HG03025 (cell line): ENCODE data around the gene SEMA5A.

Experiments used
- ATAC-seq: cut with Tn5 transposase; IDR thresholded peaks from one replicate; pipeline ENCODE4 v1.9.1; 2021; ENCODE audit warnings: mild to moderate bottlenecking, moderate library complexity; ENCODE audit not compliant: unreplicated experiment, low FRiP score

Gene SEMA5A

GRCh38 chr5:9196403-9197227 lies 349.3 kb downstream of the SEMA5A start:
- no peak for ATAC-seq

GRCh38 chr5:9194509-9194908 lies 351.4 kb downstream of the SEMA5A start:
- ATAC-seq: no peak

GRCh38 chr5:9192266-9192665 lies 353.6 kb downstream of the SEMA5A start:
- no peak for ATAC-seq

- ATAC-seq: no peak
Measured at GRCh38 chr5:9189681-9190080, 356.2 kb downstream of the SEMA5A start.

GRCh38 chr5:9188956-9189355 lies 356.9 kb downstream of the SEMA5A start:
- ATAC-seq: no peak

- ATAC-seq: no peak
Measured at GRCh38 chr5:9188131-9188530, 357.7 kb downstream of the SEMA5A start.

- ATAC-seq: no peak
Measured at GRCh38 chr5:9187614-9188013, 358.3 kb downstream of the SEMA5A start.

GRCh38 chr5:9186069-9186468 lies 359.8 kb downstream of the SEMA5A start:
- no peak for ATAC-seq

- ATAC-seq: no peak
Measured at GRCh38 chr5:9183992-9184391, 361.9 kb downstream of the SEMA5A start.

GRCh38 chr5:9182899-9183695 lies 362.8 kb downstream of the SEMA5A start:
- ATAC-seq: no peak

GRCh38 chr5:9176641-9177040 lies 369.2 kb downstream of the SEMA5A start:
- no peak for ATAC-seq

GRCh38 chr5:9174446-9174845 lies 371.4 kb downstream of the SEMA5A start:
- ATAC-seq: no peak

GRCh38 chr5:9173281-9174048 lies 372.4 kb downstream of the SEMA5A start:
- no peak for ATAC-seq

- no peak for ATAC-seq
Measured at GRCh38 chr5:9170026-9170425, 375.8 kb downstream of the SEMA5A start.

GRCh38 chr5:9169557-9169902 lies 376.3 kb downstream of the SEMA5A start:
- no peak for ATAC-seq

- ATAC-seq: no peak
Measured at GRCh38 chr5:9168791-9169556, 376.9 kb downstream of the SEMA5A start.

GRCh38 chr5:9166202-9167112 lies 379.4 kb downstream of the SEMA5A start:
- ATAC-seq: no peak

- no peak for ATAC-seq
Measured at GRCh38 chr5:9165546-9165945, 380.3 kb downstream of the SEMA5A start.

- no peak for ATAC-seq
Measured at GRCh38 chr5:9160747-9161146, 385.1 kb downstream of the SEMA5A start.
